K562 (cell line): ENCODE measurements around the gene PPP1R9A. TPM values are rescaled to one million over a fixed set of nuclear protein-coding genes. Genes with fewer than 3 reads are reported as not detected.

Source experiments
- ATAC-seq: fragments of 200-7000 bp; cut with Tn5 transposase; 3 replicates; pipeline ENCODE4 v1.9.1; 2020; ENCODE audit warnings: moderate library complexity
- BruUV-seq: library from RNA; stranded (reverse); fragments of 400-500 nt; replicated peaks from 2 replicates; lab custom pipeline; 2021; lab: Mats Ljungman, UMichigan
- CTCF ChIA-PET: fragments of 300-600 bp; formaldehyde crosslinking; extraction: SDS; loops from one replicate; lab custom pipeline; 2021; ENCODE audit warnings: low intra/inter-chr PET ratio; lab: Yijun Ruan, JAX
- POLR2A ChIA-PET: fragments of 300-600, 350-650 bp; sonication (Branson Sonifier 250); formaldehyde crosslinking; extraction: SDS; loops from one replicate; lab custom pipeline; 2021; ENCODE audit warnings: antibody characterized with exemption, inconsistent platforms; lab: Yijun Ruan, JAX
- DNase-seq, 4 experiments: peaks; one replicate each; pipeline versions ENCODE4 v3.0.0 to v3.0.0-alpha.2; 2011 to 2018; ENCODE audit warnings: low spot score in 3 of 4, mixed read lengths in 3 of 4; ENCODE audit errors: extremely low read depth in 1 of 4
- FAIRE-seq: peaks from 2 replicates; lab custom pipeline; 2011; peaks lifted over from hg19 to GRCh38; lab: Jason Lieb, UNC
- H2AFZ ChIP-seq: 2 replicates; pipeline ENCODE4 v1.6.0; 2011; ENCODE audit warnings: low read depth, low read length, control low read depth, inconsistent platforms
- H3K27ac ChIP-seq: fragments of 200-600 bp; 3 replicates; pipeline ENCODE4 v1.8.0; 2011; ENCODE audit warnings: low read depth, mild to moderate bottlenecking, control low read depth, inconsistent platforms, low read length, moderate library complexity, mixed read lengths; ENCODE audit errors: extremely low read depth
- H3K27me3 ChIP-seq, 2 experiments: fragments of 300-600 bp in 1 of 2; 2 replicates in 1 of 2; 3 replicates in 1 of 2; pipeline versions ENCODE4 v1.6.0 to v1.8.0; 2011; ENCODE audit warnings: inconsistent platforms in 2 of 2, low read length in 2 of 2, mild to moderate bottlenecking in 1 of 2, mixed read lengths in 1 of 2, moderate library complexity in 1 of 2; ENCODE audit not compliant: control insufficient read depth in 2 of 2, insufficient read depth in 2 of 2
- H3K36me3 ChIP-seq: fragments of 300-600 bp; 3 replicates; pipeline ENCODE4 v1.8.0; 2011; ENCODE audit warnings: mild to moderate bottlenecking, low read length, inconsistent platforms; ENCODE audit not compliant: control insufficient read depth, insufficient read depth
- H3K4me1 ChIP-seq, 2 experiments: fragments of 200-600 bp in 1 of 2; replicated peaks in 1 of 2; 2 replicates in 1 of 2; 3 replicates in 1 of 2; pipeline versions ENCODE4 v1.5.1 to v1.8.0; 2011; ENCODE audit warnings: inconsistent platforms in 2 of 2, low read length in 2 of 2, mild to moderate bottlenecking in 1 of 2, mixed read lengths in 1 of 2, moderate library complexity in 1 of 2; ENCODE audit not compliant: control insufficient read depth in 2 of 2, insufficient read depth in 2 of 2
- H3K4me2 ChIP-seq: 2 replicates; pipeline ENCODE4 v1.6.1; 2011; ENCODE audit warnings: low read length, control low read depth, inconsistent platforms, mixed read lengths; ENCODE audit not compliant: insufficient read depth
- H3K4me3 ChIP-seq: fragments of 200-600 bp; sonication (generic), shearing (Covaris generic); 2 replicates; pipeline ENCODE4 v1.5.1; 2016; ENCODE audit warnings: control low read depth, inconsistent platforms
- H3K79me2 ChIP-seq: fragments of 200-600 bp; 3 replicates; pipeline ENCODE4 v1.8.0; 2011; ENCODE audit warnings: low read length, inconsistent platforms; ENCODE audit not compliant: control insufficient read depth, insufficient read depth
- H3K9ac ChIP-seq, 2 experiments: 2 replicates each; pipeline versions ENCODE4 v1.6.0 to v1.6.1; 2011; ENCODE audit warnings: low read depth in 2 of 2, low read length in 2 of 2, control low read depth in 1 of 2, inconsistent platforms in 1 of 2, mild to moderate bottlenecking in 1 of 2, mixed read lengths in 1 of 2; ENCODE audit not compliant: insufficient read depth in 1 of 2
- H3K9me1 ChIP-seq: one replicate; pipeline ENCODE4 v1.6.0; 2011; ENCODE audit warnings: inconsistent platforms, mild to moderate bottlenecking, low read length, moderate library complexity; ENCODE audit not compliant: control insufficient read depth, insufficient read depth
- H3K9me3 ChIP-seq: replicated peaks from 2 replicates; pipeline ENCODE4 v1.5.1; 2011; ENCODE audit warnings: low read depth, low read length, inconsistent platforms; ENCODE audit not compliant: control insufficient read depth, insufficient read depth
- H4K20me1 ChIP-seq: replicated peaks from 2 replicates; pipeline ENCODE4 v1.6.1; 2011; ENCODE audit warnings: low read length, inconsistent platforms, mixed read lengths; ENCODE audit not compliant: control insufficient read depth, insufficient read depth
- CBX2 ChIP-seq: fragments of 200-600 bp; sonication (generic); IDR thresholded peaks from one replicate; pipeline ENCODE4 v1.6.1; 2012; ENCODE audit warnings: mild to moderate bottlenecking, low read length, inconsistent platforms; ENCODE audit not compliant: insufficient read depth, poor library complexity, severe bottlenecking
- CBX3 ChIP-seq, 2 experiments: IDR thresholded peaks; 1 replicate in 1 of 2; 2 replicates in 1 of 2; pipeline ENCODE4 v1.6.1; 2012; ENCODE audit warnings: inconsistent platforms in 2 of 2, low read length in 2 of 2, borderline replicate concordance in 1 of 2, control low read depth in 1 of 2
- CREB3 ChIP-seq: fragments of 450-650 bp; conservative IDR thresholded peaks from 2 replicates; pipeline ENCODE4 v1.6.1; 2016; ENCODE audit warnings: missing genetic modification characterization, low read depth, mild to moderate bottlenecking, missing compliant biosample characterization, moderate library complexity
- CREM ChIP-seq: IDR thresholded peaks from 2 replicates; pipeline ENCODE4 v1.6.1; 2014; ENCODE audit warnings: antibody characterized with exemption, low read depth
- DNMT1 ChIP-seq: fragments of 450-650 bp; IDR thresholded peaks from 2 replicates; pipeline ENCODE4 v1.6.1; 2016; ENCODE audit warnings: antibody characterized with exemption, mild to moderate bottlenecking
- HLTF ChIP-seq: fragments of 450-650 bp; IDR thresholded peaks from 2 replicates; pipeline ENCODE4 v1.6.1; 2016
- MBD2 ChIP-seq: sonication (generic); IDR thresholded peaks from 2 replicates; pipeline ENCODE4 v1.6.1; 2016; ENCODE audit warnings: low read depth, borderline replicate concordance
- MCM5 ChIP-seq: fragments of 450-650 bp; IDR thresholded peaks from 2 replicates; pipeline ENCODE4 v1.6.1; 2016; ENCODE audit warnings: low read depth
- TAF9B ChIP-seq: fragments of 450-650 bp; IDR thresholded peaks from 2 replicates; pipeline ENCODE4 v1.6.1; 2018; ENCODE audit warnings: mild to moderate bottlenecking; ENCODE audit not compliant: partially characterized antibody
- TEAD1 ChIP-seq, 2 experiments: fragments of 450-650 bp in 1 of 2; sonication (generic) in 1 of 2; formaldehyde crosslinking; IDR thresholded peaks; 2 replicates each; pipeline versions ENCODE4 v1.4.0 to v1.8.0; 2020 to 2022; ENCODE audit warnings: mild to moderate bottlenecking in 2 of 2, missing genetic modification reagents in 1 of 2
- YY1 ChIP-seq, 3 experiments: IDR thresholded peaks; 2 replicates each; pipeline ENCODE4 v1.6.1; 2011; ENCODE audit warnings: low read length in 2 of 3, mild to moderate bottlenecking in 2 of 3, moderate library complexity in 2 of 3, borderline replicate concordance in 1 of 3, control low read depth in 1 of 3, low read depth in 1 of 3; ENCODE audit not compliant: insufficient read depth in 3 of 3, insufficient replicate concordance in 2 of 3, control insufficient read depth in 1 of 3, insufficient read length in 1 of 3; ENCODE audit errors: extremely low read depth in 1 of 3
- ZNF318 ChIP-seq, 2 experiments: fragments of 450-650 bp; IDR thresholded peaks; 2 replicates each; pipeline ENCODE4 v1.6.1; 2016; ENCODE audit warnings: mild to moderate bottlenecking in 2 of 2, borderline replicate concordance in 1 of 2, low read depth in 1 of 2, moderate library complexity in 1 of 2
- ZNF444 ChIP-seq: fragments of 250-450 bp; sonication (Bioruptor Pico); IDR thresholded peaks from 2 replicates; pipeline ENCODE4 v1.4.0; 2020; ENCODE audit warnings: mild to moderate bottlenecking, moderate library complexity
- in situ Hi-C: fragments of 300-500 bp; cut with MboI; formaldehyde crosslinking; loops from 4 replicates; pipeline ENCODE4 v1.15.0; 2018; ENCODE audit warnings: inconsistent platforms, mixed read lengths
- intact Hi-C: fragments of 100-400 bp; cut with micrococcal nuclease; formaldehyde crosslinking; loops from 2 replicates; pipeline ENCODE4 v1.14.2; 2022
- polyA plus RNA-seq, 8 experiments: library from polyadenylated mRNA; depleted of rRNA in 4 of 8; stranded (reverse) in 5 of 8; unstranded in 3 of 8; fragments of >200 nt; fragmentation: Nextera tagmentation in 2 of 8; fragmentation: Illumina TruSeq in 1 of 8; extraction: Ambion mirVana in 2 of 8; extraction: Trizol in 1 of 8; gene quantifications; 2 replicates each; pipeline versions ENCODE4 v1.2.1 to v1.2.3, GENCODE V29; 2011 to 2014; ENCODE audit warnings: inconsistent platforms in 1 of 8, missing spikeins in 1 of 8
- total RNA-seq, 7 experiments: library from RNA; depleted of rRNA in 6 of 7; stranded (reverse); fragments of >200 nt in 6 of 7; fragmentation: Illumina TruSeq in 2 of 7; extraction: Trizol in 2 of 7; gene quantifications; 2 replicates each; pipeline versions ENCODE4 v1.2.1 to v1.2.3, GENCODE V29; 2011 to 2021; ENCODE audit warnings: low replicate concordance in 1 of 7

The PPP1R9A gene
- total and polyA plus RNA-seq, 9 of the 15 experiments (the other 6 are each of a cell fraction or from before 2014, with no cell fraction given) = 0.24 TPM; not detected in 8

DNA sequence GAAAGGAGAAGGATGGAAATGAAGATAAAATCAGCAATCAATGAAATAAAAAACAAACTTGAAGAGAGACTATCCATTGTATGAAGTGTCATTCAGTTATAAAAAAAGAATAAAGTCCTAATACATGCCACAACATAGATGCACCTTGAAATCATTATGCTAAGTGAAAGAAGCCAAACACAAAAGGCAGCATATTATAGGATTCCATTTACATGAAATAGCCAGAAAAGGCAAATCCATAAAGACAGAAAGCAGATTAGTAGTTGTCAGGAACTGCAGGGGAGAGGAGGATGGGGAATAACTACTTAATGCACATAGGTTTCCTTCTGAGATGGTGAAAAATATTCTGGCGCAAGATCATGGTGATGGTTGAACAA is 423.6 kb downstream of the PPP1R9A start (continued):
- TF ChIP-seq TAF9B = no peak
- no peak for TF ChIP-seq CBX3 (IDR thresholded peaks at IDR 0.05; ENCODE audit: borderline replicate concordance in 1 of 2, low read length in 2 of 2)

- Histone ChIP-seq H3K79me2 (no peaks in the 10 kb centered on the region), H3K4me3 (no peak overlapping the region), H3K4me1 (no peaks in the 10 kb centered on the region), H4K20me1 (no peaks in the 10 kb centered on the region), H3K9me3 (no peaks in the 10 kb centered on the region), H3K27me3 (no peaks in the 10 kb centered on the region), H3K36me3 (no peaks in the 10 kb centered on the region), H3K9me1 (no peaks in the 10 kb centered on the region), H3K4me2 (no peak overlapping the region), H2AFZ (no peak overlapping the region), H3K27ac (no peak overlapping the region), H3K9ac (no peak overlapping the region)
- no peak for DNase-seq
- ChIA-PET CTCF (no interaction called here), POLR2A (no interaction called here)
- intact Hi-C loops (no loop called here), in situ Hi-C loops (no loop called here)
- BruUV-seq = no TSS peak
- no peak for FAIRE-seq
- no peak for ATAC-seq
- no peak for TF ChIP-seq ZNF444 (CRISPR knock-in tag)
- no peak for TF ChIP-seq YY1 (IDR thresholded peaks at IDR 0.05; ENCODE audit: borderline replicate concordance in 1 of 3, control insufficient read depth in 1 of 3, extremely low read depth in 1 of 3, insufficient read depth in 3 of 3, insufficient read length in 1 of 3, insufficient replicate concordance in 2 of 3, low read depth in 1 of 3, low read length in 2 of 3)
- no peak for TF ChIP-seq MCM5
- no peak for TF ChIP-seq DNMT1
- no peak for TF ChIP-seq MBD2
- no peak for TF ChIP-seq ZNF318 (IDR thresholded peaks at IDR 0.05; ENCODE audit: borderline replicate concordance in 1 of 2, low read depth in 1 of 2)
- TF ChIP-seq CREM = no peak
- no peak for TF ChIP-seq CREB3 (tag)
- no peak for TF ChIP-seq HLTF
- no peak for TF ChIP-seq CBX2
- no peak for TF ChIP-seq TEAD1 (CRISPR knock-in tag; IDR thresholded peaks at IDR 0.05)
Measured at GRCh38 chr7:95334447-95334846, 427.1 kb downstream of the PPP1R9A start.
